SH-SY5Y (cell line): ENCODE measurements around the gene RAD50.

Experiments
- GATA2 ChIP-seq: IDR thresholded peaks from 2 replicates; pipeline ENCODE4 v1.6.1; 2011; ENCODE audit warnings: mild to moderate bottlenecking, low read depth, low read length
- GATA3 ChIP-seq: IDR thresholded peaks from 2 replicates; pipeline ENCODE4 v1.6.1; 2011; ENCODE audit warnings: low read depth, mild to moderate bottlenecking, low read length, moderate library complexity

GRCh38 chr5:132648355-132648754 lies 91.6 kb downstream of the RAD50 start:
- TF ChIP-seq GATA2 = no peak
- no peak for TF ChIP-seq GATA3
